Fibroblast of the aortic adventitia (primary cell): ENCODE data around the gene TPCN1. TPM values are rescaled to one million over a fixed set of nuclear protein-coding genes. Genes with fewer than 3 reads are reported as not detected.

Experiments used
- DNase-seq: peaks from one replicate; pipeline ENCODE4 v3.0.0-alpha.2; 2010; ENCODE audit warnings: low read depth
- H3K4me3 ChIP-seq: 2 replicates; pipeline ENCODE4 v1.5.1; 2011; ENCODE audit warnings: low read depth, mild to moderate bottlenecking, control low read depth, low read length, moderate library complexity
- total RNA-seq: library from RNA; depleted of rRNA; stranded (reverse); fragments of >200 nt; gene quantifications from 2 replicates; pipeline ENCODE4 v1.2.3, GENCODE V29; 2012; ENCODE audit warnings: low replicate concordance
- TF ChIP-seq, protein P1 (sequence below): IDR thresholded peaks from 2 replicates; pipeline ENCODE4 v1.5.1; 2011; ENCODE audit warnings: mild to moderate bottlenecking, low read length, control low read depth, inconsistent platforms; ENCODE audit not compliant: insufficient read depth

TPCN1 gene
- total RNA-seq, 1 donor = 20.4 TPM

DNA sequence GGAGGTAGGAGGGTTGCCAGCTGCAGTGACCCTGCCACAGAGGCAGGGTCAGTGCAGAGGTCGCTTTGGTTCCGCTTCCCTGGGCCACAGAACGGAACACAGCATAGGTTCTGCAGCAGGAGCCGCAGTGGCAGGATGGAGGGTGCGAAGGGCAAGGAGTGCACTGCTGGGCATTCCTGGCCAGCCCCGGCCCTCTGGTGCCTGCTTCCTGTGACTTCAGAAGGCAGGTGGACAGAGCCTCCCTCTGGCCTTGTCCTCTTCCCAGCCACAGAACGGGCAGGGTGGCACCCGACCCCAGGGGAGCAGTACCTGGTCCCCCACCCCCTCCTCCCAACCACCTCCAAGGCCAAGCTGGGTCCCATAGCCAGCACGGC, 75.9 kb downstream of the TPCN1 start:
- H3K4me3 ChIP-seq = no peak overlapping the region
- TF ChIP-seq, protein P1, sequence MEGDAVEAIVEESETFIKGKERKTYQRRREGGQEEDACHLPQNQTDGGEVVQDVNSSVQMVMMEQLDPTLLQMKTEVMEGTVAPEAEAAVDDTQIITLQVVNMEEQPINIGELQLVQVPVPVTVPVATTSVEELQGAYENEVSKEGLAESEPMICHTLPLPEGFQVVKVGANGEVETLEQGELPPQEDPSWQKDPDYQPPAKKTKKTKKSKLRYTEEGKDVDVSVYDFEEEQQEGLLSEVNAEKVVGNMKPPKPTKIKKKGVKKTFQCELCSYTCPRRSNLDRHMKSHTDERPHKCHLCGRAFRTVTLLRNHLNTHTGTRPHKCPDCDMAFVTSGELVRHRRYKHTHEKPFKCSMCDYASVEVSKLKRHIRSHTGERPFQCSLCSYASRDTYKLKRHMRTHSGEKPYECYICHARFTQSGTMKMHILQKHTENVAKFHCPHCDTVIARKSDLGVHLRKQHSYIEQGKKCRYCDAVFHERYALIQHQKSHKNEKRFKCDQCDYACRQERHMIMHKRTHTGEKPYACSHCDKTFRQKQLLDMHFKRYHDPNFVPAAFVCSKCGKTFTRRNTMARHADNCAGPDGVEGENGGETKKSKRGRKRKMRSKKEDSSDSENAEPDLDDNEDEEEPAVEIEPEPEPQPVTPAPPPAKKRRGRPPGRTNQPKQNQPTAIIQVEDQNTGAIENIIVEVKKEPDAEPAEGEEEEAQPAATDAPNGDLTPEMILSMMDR = no peak
- DNase-seq = no peak

DNA sequence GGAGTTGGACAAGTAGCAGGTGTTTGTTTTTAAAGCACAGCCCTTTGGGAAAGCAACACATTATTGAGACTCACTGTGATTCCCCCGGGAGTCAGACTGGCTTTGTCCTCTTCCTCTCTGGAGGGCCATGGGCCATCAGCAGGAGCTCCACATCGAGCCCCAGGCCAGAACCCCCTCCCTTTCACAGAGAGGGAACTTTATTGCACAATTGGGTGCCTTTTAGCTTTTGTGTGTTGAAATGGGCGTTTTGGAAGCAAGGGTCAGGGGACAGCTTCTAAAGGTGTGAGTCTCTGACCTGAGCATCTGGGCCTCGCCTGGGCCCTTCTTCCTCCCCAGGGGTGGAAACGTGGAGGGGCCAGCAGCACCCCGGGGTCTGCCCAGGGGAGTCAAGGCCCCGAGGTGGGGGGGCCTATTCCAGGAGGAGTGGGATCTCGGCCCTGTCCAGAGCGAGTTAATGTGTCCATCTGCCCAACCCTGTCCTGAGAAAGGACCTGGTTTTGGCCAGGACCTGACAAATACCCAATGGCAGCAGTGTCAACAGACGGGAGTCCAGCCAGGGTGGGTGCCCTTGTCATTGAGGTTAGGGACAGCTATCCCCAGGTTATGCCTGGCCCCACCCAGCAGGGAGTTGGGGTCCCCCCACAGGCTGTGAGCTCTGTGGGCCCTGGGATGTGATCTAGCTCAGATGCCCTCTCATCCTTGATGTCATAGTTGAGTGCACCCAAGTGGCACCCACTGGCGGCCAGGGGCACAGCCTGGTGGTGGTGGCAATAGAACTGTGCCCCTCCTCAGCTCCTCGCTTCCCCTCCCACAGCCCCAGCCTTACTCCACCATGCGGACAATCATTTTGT, 76.6 kb downstream of the TPCN1 start:
- DNase-seq = no peak
- TF ChIP-seq, protein P1 = no peak
- no peak overlapping the region for H3K4me3 ChIP-seq

DNA sequence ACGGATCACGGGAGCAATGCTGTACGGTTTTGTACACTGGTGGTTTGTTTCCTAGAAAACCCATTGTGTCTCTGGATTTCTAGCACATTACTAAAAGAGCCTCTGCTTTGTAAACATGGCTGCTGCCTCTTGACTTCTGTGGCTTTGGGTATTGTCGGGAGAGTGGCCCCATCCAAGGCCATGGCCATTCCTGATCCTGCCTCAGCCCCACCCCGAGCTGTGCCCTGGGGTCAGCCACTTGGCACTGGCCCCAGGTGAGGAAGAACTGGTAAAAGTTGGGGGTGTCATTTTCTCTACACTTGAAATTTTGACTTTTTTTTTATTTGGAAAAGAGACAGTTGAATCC, 77.2 kb downstream of the TPCN1 start:
- TF ChIP-seq, protein P1 = no peak
- DNase-seq = no peak
- H3K4me3 ChIP-seq = no peak overlapping the region

DNA sequence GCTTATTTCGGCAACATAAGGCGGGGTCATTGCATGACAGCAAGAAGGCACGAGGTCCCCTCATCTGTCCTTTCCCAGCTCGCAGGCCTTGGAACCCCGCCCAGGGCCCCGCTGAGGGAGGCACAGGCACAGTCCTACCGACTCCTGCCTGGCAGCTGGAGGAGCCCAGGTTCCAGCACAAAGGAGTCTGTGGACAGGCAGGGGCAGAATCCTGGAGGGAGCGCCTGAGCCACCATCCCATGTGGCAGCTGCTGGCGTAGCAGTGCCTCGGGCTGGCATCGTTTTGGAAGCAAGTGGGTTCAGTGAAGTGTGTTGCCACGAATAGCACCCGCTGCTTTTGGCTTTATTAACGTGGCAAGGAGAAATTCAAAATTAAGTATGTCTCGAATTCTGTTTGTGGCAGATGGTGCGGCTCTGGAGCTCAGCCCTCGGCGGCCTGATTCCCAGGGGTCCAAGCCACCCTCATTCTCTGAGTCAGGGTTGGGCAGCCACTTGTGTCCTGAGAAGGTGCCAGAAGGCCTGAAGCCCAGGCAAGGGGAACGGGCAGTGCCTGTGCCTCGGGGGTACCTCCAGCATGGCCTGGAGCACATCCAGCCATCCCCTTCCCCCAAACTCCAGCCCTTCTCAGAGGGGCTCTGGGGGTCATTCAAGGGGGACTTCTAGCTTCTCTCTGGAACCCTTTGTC, 77.7 kb downstream of the TPCN1 start:
- no peak for DNase-seq
- TF ChIP-seq, protein P1 = no peak
- no peak overlapping the region for H3K4me3 ChIP-seq

DNA sequence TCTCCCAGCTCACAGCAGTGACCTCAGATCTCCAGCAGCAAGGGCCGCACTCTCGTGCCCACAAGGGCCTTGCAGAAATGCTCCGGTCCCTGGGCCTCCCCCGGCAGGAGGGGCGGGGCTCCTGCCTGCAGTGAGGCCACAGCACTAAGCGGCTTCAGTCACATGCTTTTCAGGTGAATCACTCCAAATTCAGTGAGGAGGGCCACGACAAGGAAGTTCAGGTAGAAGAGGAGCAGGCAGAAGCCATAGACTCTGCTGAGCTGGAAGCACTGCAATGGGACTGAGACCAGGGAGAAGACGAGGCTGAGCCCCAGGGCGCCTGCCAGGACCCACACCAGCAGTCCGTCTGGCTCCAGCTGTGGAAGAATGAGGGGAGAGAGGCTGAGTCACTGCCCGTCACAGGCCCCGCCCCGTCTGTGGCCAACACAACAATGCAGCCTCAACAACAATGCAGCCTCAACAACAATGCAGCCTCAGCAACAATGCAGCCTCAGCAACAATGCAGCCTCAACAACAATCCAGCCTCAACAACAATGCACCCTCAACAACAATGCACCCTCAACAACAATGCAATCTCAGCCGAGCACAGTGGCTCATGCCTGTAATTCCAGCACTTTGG, 78.5 kb downstream of the TPCN1 start:
- peak; percentile 82 for DNase-seq
- no peak overlapping the region for H3K4me3 ChIP-seq
- TF ChIP-seq, protein P1 = no peak

DNA sequence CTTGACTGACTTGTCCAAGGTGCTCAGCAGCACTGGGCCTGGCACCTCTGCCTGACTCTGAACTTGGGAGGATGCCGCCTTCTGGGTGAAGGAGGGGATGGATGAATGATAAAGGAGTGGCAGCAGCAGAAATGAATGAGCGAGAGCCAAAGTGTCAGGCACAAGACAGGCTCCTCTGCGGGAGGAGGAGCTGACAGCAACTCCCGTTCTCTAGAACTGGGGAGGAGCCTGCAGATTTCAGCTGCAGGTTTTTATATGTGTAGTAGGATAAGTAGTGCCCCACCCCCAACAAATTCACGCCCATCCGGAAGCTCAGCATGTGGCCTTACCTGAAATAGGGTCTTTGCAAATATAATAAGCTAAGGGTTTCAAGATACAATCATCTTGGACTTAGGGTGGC, 80.5 kb downstream of the TPCN1 start:
- DNase-seq = no peak
- H3K4me3 ChIP-seq = no peak overlapping the region
- TF ChIP-seq, protein P1 = no peak
